Lower lobe of right lung (tissue), 2 donors: Measurements from ENCODE around the gene KIF26B. TPM values are rescaled to one million over a fixed set of nuclear protein-coding genes. Genes with fewer than 3 reads are reported as not detected.

Experiments
- ATAC-seq, 2 donors: fragments of 200-7000 bp; cut with Tn5 transposase; one replicate each; pipeline ENCODE4 v1.9.1; 2020 to 2022; ENCODE audit warnings: mild to moderate bottlenecking in 2 of 2, moderate library complexity in 2 of 2
- DNase-seq: peaks from one replicate; pipeline ENCODE4 v3.0.0-alpha.2; 2020
- H3K27ac ChIP-seq: fragments of 200-600 bp; one replicate; pipeline ENCODE4 v1.8.0; 2022
- H3K27me3 ChIP-seq: fragments of 200-600 bp; one replicate; pipeline ENCODE4 v1.8.0; 2022; ENCODE audit warnings: low read depth
- H3K36me3 ChIP-seq: fragments of 200-600 bp; one replicate; pipeline ENCODE4 v1.8.0; 2022; ENCODE audit warnings: mild to moderate bottlenecking
- H3K4me1 ChIP-seq: fragments of 200-600 bp; one replicate; pipeline ENCODE4 v1.8.0; 2022
- H3K4me3 ChIP-seq: fragments of 200-600 bp; one replicate; pipeline ENCODE4 v1.8.0; 2022; ENCODE audit warnings: mild to moderate bottlenecking
- H3K9me3 ChIP-seq: fragments of 200-600 bp; one replicate; pipeline ENCODE4 v1.8.0; 2022
- intact Hi-C: fragments of 100-400 bp; cut with DNase I; formaldehyde crosslinking; loops from one replicate; pipeline ENCODE4 v1.11.0; 2022
- total RNA-seq: library from RNA; stranded (reverse); fragmentation: NEBNext Ultra II Directional; extraction: Animal tissue kit (Norgen Biotek cat#: 25700); gene quantifications from one replicate; pipeline ENCODE4 v1.2.1, GENCODE V29; 2021
- TF ChIP-seq, protein P1 (sequence below): fragments of 200-600 bp; IDR thresholded peaks from one replicate; pipeline ENCODE4 v1.8.0; 2022; ENCODE audit warnings: antibody characterized with exemption, mild to moderate bottlenecking
- donor health status: DM: no; HTN: yes; CAD: no; lungs with severe emphysema.

Gene KIF26B
- total RNA-seq, 1 donor from 2014 or later = 1.2 TPM

DNA sequence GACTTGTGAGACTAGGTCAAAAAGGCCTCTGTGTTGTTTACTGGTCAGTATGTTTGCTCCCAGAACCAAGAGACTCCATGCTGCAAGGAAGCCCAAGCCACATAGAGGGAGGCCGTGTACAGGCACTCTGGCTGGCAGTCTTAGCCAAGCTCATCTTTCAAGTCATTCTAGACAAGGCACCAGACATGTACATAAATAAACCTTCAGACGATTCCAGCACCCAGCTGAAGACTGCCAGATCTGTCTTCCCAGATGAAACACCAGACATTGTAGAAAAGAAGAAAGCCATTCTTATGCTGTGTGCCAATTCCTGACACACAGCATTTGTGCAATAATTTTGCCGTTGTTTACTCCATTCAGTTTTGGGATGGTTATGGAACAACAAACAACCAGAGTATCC is 595.5 kb downstream of the KIF26B start:
- Histone ChIP-seq H3K4me3 (no peak overlapping the region), H3K4me1 (no peaks in the 10 kb centered on the region), H3K27ac (no peak overlapping the region), H3K27me3 (no peaks in the 10 kb centered on the region), H3K36me3 (no peaks in the 10 kb centered on the region), H3K9me3 (peaks cover 6% of the 10 kb centered on the region)
- ATAC-seq (no peak), DNase-seq (no peak)
- TF ChIP-seq, protein P1, sequence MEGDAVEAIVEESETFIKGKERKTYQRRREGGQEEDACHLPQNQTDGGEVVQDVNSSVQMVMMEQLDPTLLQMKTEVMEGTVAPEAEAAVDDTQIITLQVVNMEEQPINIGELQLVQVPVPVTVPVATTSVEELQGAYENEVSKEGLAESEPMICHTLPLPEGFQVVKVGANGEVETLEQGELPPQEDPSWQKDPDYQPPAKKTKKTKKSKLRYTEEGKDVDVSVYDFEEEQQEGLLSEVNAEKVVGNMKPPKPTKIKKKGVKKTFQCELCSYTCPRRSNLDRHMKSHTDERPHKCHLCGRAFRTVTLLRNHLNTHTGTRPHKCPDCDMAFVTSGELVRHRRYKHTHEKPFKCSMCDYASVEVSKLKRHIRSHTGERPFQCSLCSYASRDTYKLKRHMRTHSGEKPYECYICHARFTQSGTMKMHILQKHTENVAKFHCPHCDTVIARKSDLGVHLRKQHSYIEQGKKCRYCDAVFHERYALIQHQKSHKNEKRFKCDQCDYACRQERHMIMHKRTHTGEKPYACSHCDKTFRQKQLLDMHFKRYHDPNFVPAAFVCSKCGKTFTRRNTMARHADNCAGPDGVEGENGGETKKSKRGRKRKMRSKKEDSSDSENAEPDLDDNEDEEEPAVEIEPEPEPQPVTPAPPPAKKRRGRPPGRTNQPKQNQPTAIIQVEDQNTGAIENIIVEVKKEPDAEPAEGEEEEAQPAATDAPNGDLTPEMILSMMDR = no peak
- intact Hi-C loops = no loop called here

- Histone ChIP-seq H3K4me1 (no peaks in the 10 kb centered on the region), H3K27me3 (no peaks in the 10 kb centered on the region), H3K27ac (no peak overlapping the region), H3K9me3 (peaks cover 13% of the 10 kb centered on the region), H3K36me3 (no peaks in the 10 kb centered on the region), H3K4me3 (no peak overlapping the region)
- DNase-seq = no peak
- ATAC-seq = no peak
- intact Hi-C loops = no loop called here
- TF ChIP-seq, protein P1 = no peak
These were observed 596.3 kb downstream of the KIF26B start for GRCh38 chr1:245751116-245751515.

DNA sequence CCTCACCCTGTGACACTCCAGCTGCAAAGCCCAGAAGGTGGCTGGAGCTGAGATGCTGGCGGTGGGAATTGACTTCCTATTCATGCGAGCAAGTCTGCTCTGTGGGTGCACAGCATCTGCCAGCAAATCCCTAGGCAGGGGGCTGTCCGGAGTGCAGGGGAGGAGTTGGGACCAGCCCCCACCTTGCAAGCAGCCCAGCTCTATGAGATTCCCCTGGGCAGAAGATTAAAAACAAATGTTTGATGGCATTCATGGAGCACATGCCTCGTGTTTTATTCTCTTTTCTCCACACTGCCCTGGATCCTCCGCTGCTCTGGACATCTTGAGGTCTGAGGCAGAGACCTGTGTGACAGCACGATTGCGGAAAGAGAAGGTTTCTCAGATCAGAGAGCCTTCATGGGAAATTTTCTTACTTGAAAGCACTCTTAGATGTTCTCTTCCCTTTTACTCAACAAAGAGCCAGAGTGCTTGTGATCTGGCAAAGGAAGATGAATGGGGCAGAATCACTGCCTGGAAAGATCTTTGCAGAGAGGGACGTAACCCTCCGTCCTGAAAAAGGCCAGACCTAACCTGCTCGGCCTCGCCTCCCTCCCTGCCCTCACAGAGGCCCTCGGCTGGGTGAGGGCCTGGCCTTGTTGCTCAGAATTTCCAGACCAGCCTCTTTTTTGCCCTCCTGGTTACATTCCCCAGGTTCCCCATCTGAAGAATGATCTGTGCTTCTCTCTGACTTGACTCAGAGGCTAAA is 597.1 kb downstream of the KIF26B start:
- peaks cover 13% of the 10 kb centered on the region for H3K9me3 ChIP-seq
- no peak overlapping the region for H3K4me3 ChIP-seq
- ATAC-seq (no peak), DNase-seq (no peak)
- no peaks in the 10 kb centered on the region for H3K27me3 ChIP-seq
- no peaks in the 10 kb centered on the region for H3K4me1 ChIP-seq
- no peaks in the 10 kb centered on the region for H3K36me3 ChIP-seq
- TF ChIP-seq, protein P1 = no peak
- no peak overlapping the region for H3K27ac ChIP-seq
- intact Hi-C loops = no loop called here

DNA sequence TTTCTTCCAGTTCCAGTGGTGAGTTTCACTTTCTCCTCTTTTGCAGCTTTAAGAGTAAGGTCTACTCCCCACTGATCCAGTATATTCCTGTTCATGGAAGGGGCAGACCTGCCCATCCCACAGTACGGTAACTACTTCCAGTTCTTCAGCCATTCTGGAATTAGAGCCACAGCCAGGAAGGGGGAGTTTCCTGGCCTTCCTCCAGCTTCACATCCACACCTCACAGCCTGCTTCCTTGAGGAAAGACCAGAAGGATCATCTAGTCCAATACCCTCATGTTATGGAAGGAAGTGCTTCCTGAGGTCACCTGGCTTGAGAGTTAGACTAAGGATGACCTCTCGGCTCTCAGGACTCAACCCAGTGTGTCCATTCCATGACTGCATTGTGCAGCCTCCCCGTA is 597.8 kb downstream of the KIF26B start:
- intact Hi-C loops = no loop called here
- Histone ChIP-seq H3K36me3 (no peaks in the 10 kb centered on the region), H3K9me3 (peaks cover 8% of the 10 kb centered on the region), H3K4me1 (no peaks in the 10 kb centered on the region), H3K4me3 (no peak overlapping the region), H3K27ac (no peak overlapping the region), H3K27me3 (no peaks in the 10 kb centered on the region)
- TF ChIP-seq, protein P1 = no peak
- no peak for DNase-seq
- no peak for ATAC-seq

DNA sequence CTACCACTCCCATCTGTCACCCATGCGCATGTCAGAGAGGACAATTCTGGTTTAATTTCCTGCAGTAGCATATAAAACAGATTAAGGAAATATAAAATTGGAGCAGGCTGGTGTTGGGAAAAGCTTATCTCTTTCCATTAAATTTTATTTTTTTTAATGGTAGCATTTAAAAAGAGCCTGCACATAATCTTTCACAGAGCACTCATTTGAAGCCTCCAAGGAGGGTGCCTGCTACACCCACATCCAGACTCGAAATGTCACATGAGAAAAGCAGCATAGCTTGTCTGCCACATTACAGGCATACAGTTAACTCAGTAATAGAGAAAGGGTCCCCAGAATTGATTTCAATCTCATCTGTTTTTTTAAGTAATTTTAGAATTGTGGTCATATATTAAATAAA is 599.0 kb downstream of the KIF26B start:
- intact Hi-C loops = no loop called here
- Histone ChIP-seq H3K4me1 (no peaks in the 10 kb centered on the region), H3K36me3 (no peaks in the 10 kb centered on the region), H3K4me3 (no peak overlapping the region), H3K27me3 (no peaks in the 10 kb centered on the region), H3K27ac (no peak overlapping the region), H3K9me3 (peaks cover 8% of the 10 kb centered on the region)
- ATAC-seq (no peak), DNase-seq (no peak)
- TF ChIP-seq, protein P1 = no peak
